Heart left ventricle (tissue), 16 donors: ENCODE measurements around the gene POLD4. TPM values are rescaled to one million over a fixed set of nuclear protein-coding genes. Genes with fewer than 3 reads are reported as not detected.

ENCODE experiments used
- ATAC-seq, 4 donors: fragments of 200-7000 bp; cut with Tn5 transposase; one replicate each; pipeline ENCODE4 v1.9.1; 2020 to 2022; ENCODE audit warnings: moderate library complexity in 4 of 4, mild to moderate bottlenecking in 3 of 4, moderate number of reproducible peaks in 1 of 4
- DNase-seq, 5 donors: peaks; one replicate each; pipeline ENCODE4 v3.0.0-alpha.2; 2020
- H3K27ac ChIP-seq, 12 donors: fragments of 200-600 bp; sonication (generic) in 4 of 12; one replicate each; pipeline versions ENCODE4 v1.5.0 to v1.8.0; 2016 to 2022; ENCODE audit warnings: mild to moderate bottlenecking in 2 of 12
- H3K27me3 ChIP-seq, 9 donors: fragments of 200-600 bp; sonication (generic) in 2 of 9; one replicate each; pipeline versions ENCODE4 v1.5.1 to v1.8.0; 2016 to 2022; ENCODE audit warnings: mild to moderate bottlenecking in 3 of 9
- H3K36me3 ChIP-seq, 9 donors: fragments of 200-600 bp; sonication (generic) in 2 of 9; one replicate each; pipeline versions ENCODE4 v1.5.0 to v1.8.0; 2018 to 2022; ENCODE audit warnings: mild to moderate bottlenecking in 2 of 9
- H3K4me1 ChIP-seq, 12 donors: fragments of 200-600 bp; sonication (generic) in 4 of 12; one replicate each; pipeline versions ENCODE4 v1.5.0 to v1.8.0; 2016 to 2022; ENCODE audit warnings: mild to moderate bottlenecking in 3 of 12
- H3K4me3 ChIP-seq, 12 donors: fragments of 200-600 bp; sonication (generic) in 4 of 12; one replicate each; pipeline versions ENCODE4 v1.5.0 to v1.8.0; 2017 to 2022; ENCODE audit warnings: mild to moderate bottlenecking in 9 of 12, moderate library complexity in 4 of 12
- H3K9me3 ChIP-seq, 12 donors: fragments of 200-600 bp; sonication (generic) in 4 of 12; one replicate each; pipeline versions ENCODE4 v1.5.0 to v1.8.0; 2016 to 2022; ENCODE audit warnings: mild to moderate bottlenecking in 1 of 12
- CTCF ChIP-seq, 12 donors: fragments of 200-600 bp; sonication (generic) in 4 of 12; IDR thresholded peaks; one replicate each; pipeline versions ENCODE4 v1.5.0 to v1.8.0; 2018 to 2022; ENCODE audit warnings: antibody characterized with exemption in 12 of 12, mild to moderate bottlenecking in 5 of 12
- POLR2A ChIP-seq, 2 donors: fragments of 450-650 bp; IDR thresholded peaks; one replicate each; pipeline ENCODE4 v1.6.1; 2017; ENCODE audit warnings: antibody characterized with exemption in 2 of 2, mild to moderate bottlenecking in 2 of 2, moderate library complexity in 2 of 2
- WGBS, 4 donors: extraction: QIAGEN DNeasy Blood & Tissue Kit in 2 of 4; methylation state at CpG; one replicate each; pipeline versions ENCODE4 v1.1.5 to v1.1.7; 2013 to 2018; 5-methylcytosine and 5-hydroxymethylcytosine counted together
- intact Hi-C, 10 donors: fragments of 100-400 bp; cut with DNase I; formaldehyde crosslinking; loops; one replicate each; pipeline versions ENCODE4 v1.11.1 to v1.14.2; 2022
- polyA plus RNA-seq, 2 donors: library from polyadenylated mRNA; stranded (reverse); fragments of 200-250 nt; gene quantifications; one replicate each; pipeline ENCODE4 v1.2.3, GENCODE V29; 2013
- total RNA-seq, 9 donors: library from RNA; depleted of rRNA in 2 of 9; stranded (reverse); fragments of >200 nt in 2 of 9; fragmentation: NEBNext Ultra II Directional in 3 of 9; extraction: Animal tissue kit (Norgen Biotek cat#: 25700) in 3 of 9; gene quantifications; one replicate each; pipeline versions ENCODE4 v1.1.0 to v1.2.4, GENCODE V29; 2016 to 2023
- donor health status: ischemic (EF 13 %, LVEDD 7.1; RV severe dilation, severe dysfunction).
- donor health status: healthy with polysubstance abuse.
- donor health status: DM: no; HTN: yes; CAD: no.
- donor health status: DM: no; HTN: no; CAD: no.
- donor health status: ischemic (EF 25% LVEDD 6.9; RV normal size, moderate dysfunction).
- donor health status: ischemic (EF 25% LVEDD 5.7; RV mildly dilated, moderate dysfunction).
- donor health status: healthy.
- donor health status: DM: yes; HTN: yes; CAD: no.
- donor health status: ischemic (EF 35%, LVEDD 5.7; RV mildly dilated, moderate dysfunction).
- donor health status: nonischemic (EF 11% LVEDD 7.7; RV severe dilation, severe dysfunction).
- donor health status: DM: yes; HTN: yes; CAD: no.
- donor health status: PGD.
- donor health status: ischemic (EF 29% LVEDD 5.4; RV normal size, mild dysfunction).
- donor health status: nonischemic (EF 23%, LVEDD 6.1; RV moderate dilation, normal function).

The POLD4 gene
- total and polyA plus RNA-seq, 11 donors = 36.0 to 164 (median 59.1) TPM

- Histone ChIP-seq H3K27me3 (peaks cover 0 to 6% (median 0%) of the 10 kb centered on the region in 9 donors), H3K4me3 (no peak overlapping the region), H3K27ac (no peak overlapping the region), H3K36me3 (no peaks in the 10 kb centered on the region), H3K4me1 (peaks cover 0 to 36% (median 13%) of the 10 kb centered on the region in 12 donors), H3K9me3 (no peaks in the 10 kb centered on the region)
- TF ChIP-seq CTCF (IDR thresholded peaks at IDR 0.05) = no peak
- no peak for TF ChIP-seq POLR2A (IDR thresholded peaks at IDR 0.05)
- intact Hi-C loops = no loop called here
- DNase-seq (no peak), ATAC-seq (no peak)
- 64 to 90% (median 84%) methylated on average over 3 to 6 of the region's 6 CpGs for WGBS, 4 donors
Measured at GRCh38 chr11:67376873-67377808, 23.8 kb upstream of the POLD4 start.

GRCh38 chr11:67376063-67376820 lies 22.9 kb upstream of the POLD4 start:
- no peak for ATAC-seq

GRCh38 chr11:67375320-67376055 lies 22.1 kb upstream of the POLD4 start:
- H3K27me3 ChIP-seq = peaks cover 0 to 6% (median 0%) of the 10 kb centered on the region in 9 donors
- 34 to 42% (median 40%) methylated on average over 15 of the region's 15 CpGs for WGBS, 4 donors
- peaks cover 0 to 37% (median 23%) of the 10 kb centered on the region in 12 donors for H3K4me1 ChIP-seq
- no peaks in the 10 kb centered on the region for H3K36me3 ChIP-seq
- ATAC-seq = no peak
- no peaks in the 10 kb centered on the region for H3K9me3 ChIP-seq
- no peak overlapping the region for H3K4me3 ChIP-seq
- TF ChIP-seq POLR2A (IDR thresholded peaks at IDR 0.05) (no peak), CTCF (IDR thresholded peaks at IDR 0.05) (no peak)
- intact Hi-C loops = loop anchor here in 2 of 10 donors (2.0 kb wide), 1 partner anchor 19 kb away; no protein-coding TSS in a partner anchor
- no peak for DNase-seq
- H3K27ac ChIP-seq = no peak overlapping the region

More at GRCh38 chr11:67376063-67376820, 22.9 kb upstream of the POLD4 start:
- Histone ChIP-seq H3K4me1 (peaks cover 0 to 36% (median 22%) of the 10 kb centered on the region in 12 donors), H3K4me3 (no peak overlapping the region), H3K27me3 (peaks cover 0 to 6% (median 0%) of the 10 kb centered on the region in 9 donors), H3K9me3 (no peaks in the 10 kb centered on the region), H3K36me3 (no peaks in the 10 kb centered on the region), H3K27ac (no peak overlapping the region)
- intact Hi-C loops = no loop called here
- no peak for TF ChIP-seq POLR2A (IDR thresholded peaks at IDR 0.05)
- no peak for TF ChIP-seq CTCF (IDR thresholded peaks at IDR 0.05)
- 48 to 72% (median 57%) methylated on average over 7 of the region's 7 CpGs for WGBS, 4 donors
- DNase-seq = no peak
